NCI-H1436 treated with DMSO at 0.1 percent for 48 hours (cell line): ENCODE measurements around the gene DPP8.
"Not testable (repeated sequence)": the region's sequence is repeated elsewhere in the genome, so short reads cannot be mapped to it uniquely, and the experiment has no call there.

Source experiments
- DNase-seq: peaks from one replicate; lab custom pipeline; 2025; lab: John Stamatoyannopoulos, UW

The DPP8 gene

DNA sequence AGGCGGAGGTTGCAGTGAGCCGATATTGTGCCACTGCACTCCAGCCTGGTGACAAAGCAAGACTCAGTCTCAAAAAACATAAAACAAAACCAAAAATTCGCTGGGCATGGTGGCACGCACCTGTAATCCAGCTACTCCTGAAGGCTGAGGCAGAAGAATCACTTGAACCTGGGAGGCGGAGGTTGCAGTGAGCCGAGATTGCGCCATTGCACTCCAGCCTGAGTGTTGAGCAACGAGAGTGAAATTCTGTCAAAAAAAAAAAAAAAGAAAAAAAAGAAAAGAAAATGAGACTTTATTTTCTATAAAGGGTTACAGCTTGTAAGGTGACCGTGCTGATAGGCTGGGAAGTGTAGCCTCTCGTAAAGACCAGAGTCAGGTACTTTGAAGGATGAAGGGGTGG lies 6.7 kb upstream of the DPP8 start:
- DNase-seq = no peak

DNA sequence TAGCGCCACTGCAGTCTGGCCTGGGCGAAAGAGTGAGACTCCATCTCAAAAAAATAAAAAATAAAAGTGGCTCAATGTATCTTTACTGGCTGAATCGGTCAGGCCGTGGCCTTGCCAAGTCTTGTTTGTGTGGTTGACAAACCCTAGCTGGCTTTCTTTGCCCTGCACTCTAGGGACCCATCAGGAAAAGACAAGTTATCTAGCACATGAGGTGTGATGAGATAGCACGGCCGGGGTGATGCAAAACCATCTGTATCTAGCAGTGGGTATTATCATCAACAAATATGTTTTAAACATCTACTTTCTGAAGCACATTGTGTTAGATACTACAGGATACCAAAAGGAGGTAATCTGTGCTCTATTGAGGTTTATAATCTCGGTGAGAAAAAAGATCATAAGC lies 3.9 kb upstream of the DPP8 start:
- no peak for DNase-seq

DNA sequence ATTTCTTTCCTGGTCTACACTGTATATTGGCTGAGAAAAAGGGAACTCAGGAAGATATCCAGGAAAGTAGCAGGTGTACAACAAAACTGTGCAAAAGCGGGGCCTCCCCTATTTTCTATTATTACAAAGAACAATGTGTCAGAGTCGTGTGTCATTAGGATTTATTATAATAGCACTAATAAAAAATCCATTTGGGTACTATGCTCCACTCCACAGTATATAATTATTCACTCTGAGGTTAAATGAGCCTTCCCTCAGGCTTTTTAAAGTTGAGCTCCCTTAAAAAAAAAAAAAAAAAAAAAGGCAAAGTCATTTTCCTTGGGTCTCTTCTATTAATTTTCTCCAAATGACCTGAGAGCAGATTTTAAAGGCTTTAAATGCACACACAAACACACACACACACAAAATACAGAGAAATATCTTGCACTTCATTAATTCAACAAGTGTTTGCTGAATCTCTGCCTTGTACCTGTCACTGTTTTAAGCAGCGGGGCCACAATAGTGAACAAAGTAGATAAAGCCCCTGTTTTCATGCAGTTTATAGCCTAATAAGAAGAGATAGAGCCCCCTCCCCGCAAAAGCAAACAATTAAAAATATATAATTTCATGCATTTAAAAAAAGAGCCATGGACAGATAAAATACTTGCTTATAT lies 1.3 kb upstream of the DPP8 start:
- no peak for DNase-seq

DNA sequence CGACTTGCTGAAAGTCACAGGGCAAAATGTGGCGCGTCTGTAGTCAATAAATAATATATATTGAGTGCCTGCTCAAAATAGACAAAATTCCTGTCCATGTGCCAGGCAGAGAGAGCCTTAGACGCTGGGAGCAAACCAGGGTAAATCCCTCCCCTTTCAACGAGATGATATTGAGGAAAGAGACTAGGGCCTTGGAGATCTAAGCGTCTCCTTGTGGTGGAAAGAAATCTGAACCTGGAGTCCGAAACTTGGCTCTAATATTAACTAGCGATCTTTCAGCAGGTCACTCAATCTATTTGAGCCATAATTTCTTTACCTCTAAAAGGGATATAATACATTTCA lies 348 bp upstream of the DPP8 start:
- DNase-seq = no peak

DNA sequence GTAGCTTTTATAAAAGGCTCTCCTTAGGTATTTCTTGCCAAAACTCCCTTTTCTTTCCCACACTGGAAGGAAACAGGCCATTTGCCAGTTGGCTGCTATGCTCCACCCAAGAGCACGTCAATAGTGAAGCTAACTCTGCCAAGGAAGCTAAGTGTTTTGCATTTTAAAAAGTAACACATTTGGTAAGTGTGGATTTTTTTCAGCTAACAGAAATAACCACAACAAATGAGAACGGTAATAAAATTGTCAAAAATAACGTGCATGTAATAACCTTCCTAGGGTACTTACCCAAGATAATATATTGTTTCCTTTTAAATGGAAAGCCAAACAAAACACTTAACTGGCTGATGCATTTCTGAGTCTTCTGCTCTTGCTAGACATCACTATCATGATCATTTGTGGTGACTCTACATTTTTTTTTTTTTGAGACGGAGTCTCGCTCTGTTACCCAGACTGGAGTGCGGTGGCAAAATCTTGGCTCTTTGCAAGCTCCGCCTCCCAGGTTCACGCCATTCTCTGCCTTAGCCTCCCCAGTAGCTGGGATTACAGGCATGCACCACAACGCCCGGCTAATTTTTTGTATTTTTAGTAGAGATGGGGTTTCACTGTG lies 4.6 kb downstream of the DPP8 start:
- no peak for DNase-seq

DNA sequence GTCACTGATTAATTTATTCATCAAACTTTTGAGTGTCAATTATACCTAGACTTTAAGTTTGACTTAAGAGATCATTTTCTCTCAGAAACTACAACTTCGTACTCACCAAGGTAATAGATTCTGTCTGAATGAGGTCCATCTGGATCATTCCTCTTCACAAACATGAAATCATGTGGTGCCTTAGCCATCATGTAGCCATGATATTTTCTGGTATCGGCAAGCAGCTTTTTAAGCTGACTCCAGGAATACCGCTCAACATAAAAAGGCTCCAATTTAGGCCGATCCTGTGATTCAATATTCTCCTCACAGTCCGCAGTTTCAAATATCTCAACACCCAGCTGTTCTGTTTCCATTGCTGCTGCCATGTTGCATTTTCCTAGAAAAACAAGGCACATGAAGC lies 5.3 kb downstream of the DPP8 start:
- DNase-seq = no peak

DNA sequence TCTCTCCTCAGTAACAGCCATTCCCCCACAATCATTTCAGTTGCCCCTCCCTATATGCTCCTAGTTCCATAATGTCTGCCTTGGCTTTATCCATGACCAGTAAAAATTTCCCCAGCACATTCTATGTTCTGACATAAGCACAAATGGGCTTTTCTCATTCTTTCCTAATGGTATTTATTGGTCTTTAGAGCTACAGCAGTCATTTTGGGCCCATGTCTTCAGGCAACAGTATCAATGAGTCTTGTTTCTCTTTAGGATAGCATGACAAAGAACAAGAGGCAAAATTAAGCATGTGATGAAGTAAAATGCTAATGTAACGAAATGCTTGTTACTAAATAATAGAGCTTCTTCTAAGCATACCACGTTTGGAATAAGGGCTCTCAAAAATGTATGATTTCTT lies 8.2 kb downstream of the DPP8 start:
- DNase-seq = no peak

DNA sequence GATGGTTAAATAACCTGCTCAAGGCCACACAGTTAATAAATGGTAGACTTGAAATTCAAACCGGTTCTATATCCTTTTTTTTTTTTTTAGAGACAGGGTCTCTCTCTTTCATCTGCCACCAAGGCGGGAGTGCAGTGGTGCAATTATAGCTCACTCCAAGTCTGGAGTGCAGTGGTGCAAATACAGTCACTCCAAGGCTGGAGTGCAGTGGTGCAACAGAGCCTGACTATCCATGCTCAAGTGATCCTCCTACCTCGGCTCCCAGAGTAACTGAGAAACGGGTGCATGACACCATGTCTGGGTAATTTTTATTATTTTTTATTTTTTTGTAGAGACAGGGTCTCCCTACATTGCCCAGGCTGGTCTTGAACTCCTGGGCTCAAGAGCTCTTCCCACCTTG lies 23.4 kb downstream of the DPP8 start:
- no peak for DNase-seq

DNA sequence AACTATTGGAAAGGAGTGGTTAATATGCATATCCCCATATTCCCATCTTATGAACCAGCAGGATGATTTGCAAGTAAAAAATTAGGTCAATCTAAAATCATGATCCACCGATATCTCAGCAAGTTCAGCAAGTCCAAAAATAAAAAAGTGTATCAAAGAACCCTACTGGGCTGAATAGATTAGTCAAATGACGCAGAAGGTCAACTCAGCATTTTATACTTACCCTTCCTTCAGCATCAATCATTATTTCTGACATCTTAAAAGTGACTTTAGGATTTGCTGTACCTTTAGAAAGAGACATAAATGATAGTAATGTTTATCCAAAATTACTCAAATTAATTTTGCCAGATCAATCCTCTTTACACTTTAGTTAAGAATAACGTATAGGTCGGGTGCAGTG lies 32.6 kb downstream of the DPP8 start:
- DNase-seq = no peak

DNA sequence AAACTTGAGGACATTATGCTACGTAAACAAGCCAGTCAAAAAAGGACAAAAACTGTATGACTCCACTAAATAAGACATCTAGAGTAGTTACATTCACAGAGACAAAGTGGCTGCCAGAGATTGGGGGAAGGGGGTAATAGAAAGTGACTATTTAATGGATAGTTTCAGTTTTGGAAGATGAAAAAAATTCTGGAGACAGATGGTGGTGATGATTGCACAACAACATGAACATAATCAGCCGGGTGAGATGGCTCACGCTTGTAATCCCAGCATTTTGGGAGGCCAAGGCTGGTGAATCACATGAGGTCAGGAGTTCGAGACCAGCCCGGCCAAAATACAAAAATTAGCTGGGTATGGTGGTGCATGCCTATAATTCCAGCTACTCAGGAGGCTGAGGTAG lies 40.6 kb downstream of the DPP8 start:
- no peak for DNase-seq

DNA sequence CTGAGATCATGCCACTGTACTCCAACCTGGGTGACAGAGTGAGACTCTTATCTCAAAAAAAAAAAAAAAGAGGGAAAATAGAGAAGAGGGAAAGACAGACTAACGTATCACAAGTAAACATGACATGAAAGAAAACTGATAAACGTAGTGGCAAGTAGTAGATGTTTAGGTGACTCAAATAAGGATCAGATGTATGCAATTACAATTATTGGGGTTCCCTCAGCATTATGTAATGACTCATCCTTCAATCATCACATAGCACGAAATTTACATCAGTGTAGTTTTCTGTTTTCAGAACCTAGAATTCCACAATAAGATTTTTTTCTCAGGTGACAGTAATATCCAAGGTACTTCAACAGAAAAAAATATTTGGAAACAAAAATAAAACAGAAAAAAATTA lies 46.6 kb downstream of the DPP8 start:
- DNase-seq = no peak

DNA sequence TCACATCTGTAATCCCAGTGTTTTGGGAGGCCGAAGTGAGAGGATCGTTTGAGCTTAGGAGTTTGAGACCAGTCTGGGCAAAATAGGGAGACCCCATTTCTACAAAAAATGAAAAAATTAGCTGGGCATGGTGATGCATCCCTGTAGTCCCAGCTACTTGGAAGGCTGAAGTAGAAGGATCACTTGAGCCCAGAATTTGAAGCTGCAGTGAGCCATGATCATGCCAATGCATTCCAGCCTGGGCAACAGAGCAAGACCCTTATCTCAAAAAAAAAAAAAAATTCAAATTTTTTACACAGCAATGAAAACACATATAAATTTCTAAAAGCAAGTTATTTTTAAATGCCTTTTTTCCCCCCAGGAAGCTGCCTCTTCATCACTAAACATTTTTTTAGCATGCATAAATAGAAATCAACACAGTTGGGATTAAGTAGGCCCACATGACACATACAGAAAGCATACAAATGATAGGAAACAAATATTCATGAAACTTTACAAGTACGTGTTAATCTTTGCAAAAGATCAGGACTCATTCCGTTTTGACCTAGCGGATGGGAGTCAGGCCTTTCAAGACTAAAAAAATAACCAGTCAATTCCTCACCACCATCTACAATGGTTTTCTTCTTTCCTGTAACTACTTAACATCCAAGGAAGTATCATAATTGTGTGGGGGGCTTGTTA lies 49.1 kb downstream of the DPP8 start:
- no peak for DNase-seq

DNA sequence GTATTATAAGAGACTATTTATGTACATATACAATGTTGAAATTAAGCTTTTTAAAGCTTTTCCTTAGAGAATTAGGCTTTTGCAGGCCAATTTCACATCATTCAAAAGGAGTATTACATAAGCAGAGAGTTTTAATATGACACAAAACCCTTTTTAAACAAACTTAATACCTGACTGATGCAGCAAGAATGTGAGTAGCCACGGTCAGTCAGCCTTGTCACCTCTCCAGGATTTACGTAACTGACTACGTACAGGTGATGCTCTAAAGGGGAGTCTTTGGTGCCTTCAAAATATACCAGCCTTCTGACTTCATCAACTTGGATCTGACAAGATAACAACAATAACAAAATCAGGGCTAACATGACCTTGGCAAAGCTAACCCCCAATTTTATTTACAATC lies 50.6 kb downstream of the DPP8 start:
- DNase-seq = no peak

DNA sequence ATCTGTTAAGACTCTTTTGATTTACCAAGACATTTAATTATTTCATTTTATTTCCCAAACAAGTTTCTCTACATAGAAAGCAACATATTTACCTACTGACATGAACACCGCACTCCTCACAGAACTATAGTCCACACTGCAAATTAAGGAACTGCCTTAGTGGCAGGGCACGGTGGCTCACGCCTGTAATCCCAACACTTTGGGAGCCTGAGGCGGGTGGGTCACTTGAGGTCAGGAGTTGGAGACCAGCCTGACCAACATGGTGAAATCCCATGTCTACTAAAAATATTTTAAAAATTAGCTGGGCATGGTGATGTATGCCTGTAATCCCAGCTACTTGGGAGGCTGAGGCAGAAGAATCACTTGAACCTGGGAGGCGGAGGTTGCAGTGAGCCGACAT lies 54.4 kb downstream of the DPP8 start:
- not testable (repeated sequence) for DNase-seq

DNA sequence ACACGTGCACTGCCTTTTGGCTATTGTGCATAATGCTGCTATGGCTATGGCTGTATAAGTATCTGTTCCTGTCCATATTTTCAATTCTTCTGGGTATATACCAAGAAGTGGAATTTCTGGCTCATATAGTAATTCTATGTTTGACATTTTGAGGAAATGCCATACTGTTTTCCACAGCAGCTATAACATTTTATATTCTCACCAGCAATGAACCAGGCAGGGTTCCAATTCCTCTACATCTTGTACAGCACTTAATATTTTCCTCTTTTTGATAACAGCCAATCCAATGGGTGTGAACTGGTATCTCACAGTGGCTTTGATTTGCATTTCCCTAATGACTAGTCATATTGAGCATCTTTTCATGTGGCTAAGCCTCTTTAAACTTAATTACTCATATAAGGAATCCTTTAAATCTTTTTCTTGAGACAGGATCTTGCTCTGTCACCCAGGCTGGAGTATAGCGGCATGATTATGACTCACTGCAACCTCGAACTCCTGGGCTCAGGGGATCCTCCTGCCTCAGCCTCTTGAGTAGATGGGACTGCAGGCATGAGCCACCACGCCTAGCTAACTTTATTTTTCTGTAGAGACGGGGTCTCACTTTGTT lies 56.6 kb downstream of the DPP8 start:
- no peak for DNase-seq

DNA sequence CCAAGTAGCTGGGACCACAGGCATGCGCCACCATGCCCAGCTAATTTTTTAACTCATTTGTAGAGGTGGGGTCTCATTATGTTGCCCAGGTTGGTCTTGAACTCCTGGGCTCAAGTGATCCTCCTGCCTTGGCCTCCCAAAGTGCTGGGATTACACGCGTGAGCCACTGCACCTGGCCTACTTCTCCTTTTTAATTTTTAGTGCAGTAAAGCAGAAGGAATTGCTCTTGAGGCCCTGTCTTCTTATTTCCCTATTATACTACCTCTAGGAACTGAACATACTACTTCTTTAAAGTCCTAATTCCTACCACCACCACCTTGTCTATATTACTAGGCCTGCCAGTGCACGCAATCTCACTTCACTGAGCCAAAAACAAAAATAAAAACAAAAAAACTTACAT lies 62.2 kb downstream of the DPP8 start:
- DNase-seq = not testable (repeated sequence)

DNA sequence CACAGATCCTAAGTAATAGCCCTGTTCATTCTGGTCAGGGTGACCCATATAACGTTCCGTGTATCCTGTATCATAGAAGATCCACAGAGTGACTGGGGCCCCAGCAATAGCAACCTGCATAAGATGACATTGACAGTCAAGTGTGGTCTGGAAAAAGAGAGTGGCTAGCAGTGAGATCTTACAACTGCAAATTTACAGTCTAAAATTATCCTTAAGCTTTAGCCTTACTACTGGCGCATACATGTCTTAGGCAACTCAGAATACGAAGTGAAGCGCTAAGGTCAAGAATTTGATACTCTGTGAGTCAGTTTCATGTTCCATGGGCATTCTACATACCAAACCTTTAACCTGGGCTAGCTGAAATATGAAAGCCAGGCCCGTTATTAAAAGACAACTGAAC lies 65.5 kb downstream of the DPP8 start:
- DNase-seq = no peak

DNA sequence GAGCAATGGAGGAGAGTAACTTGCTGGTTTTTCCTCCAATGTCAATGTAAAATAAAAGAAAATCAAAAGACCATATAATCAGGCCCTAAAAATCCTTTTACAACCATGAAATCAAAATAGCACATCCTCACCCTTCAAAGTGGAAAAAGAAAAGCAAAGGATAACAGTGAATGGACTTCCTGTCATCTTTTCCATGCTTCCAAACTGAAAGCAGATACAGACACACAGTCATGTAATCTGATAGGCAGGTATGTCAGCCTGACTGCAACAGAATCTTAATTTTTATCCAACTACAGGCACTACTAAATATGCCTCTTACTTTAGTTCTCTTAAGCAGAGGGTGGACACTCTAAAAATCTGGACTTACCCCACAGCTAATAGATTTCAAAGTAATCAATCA lies 66.9 kb downstream of the DPP8 start:
- DNase-seq = no peak

DNA sequence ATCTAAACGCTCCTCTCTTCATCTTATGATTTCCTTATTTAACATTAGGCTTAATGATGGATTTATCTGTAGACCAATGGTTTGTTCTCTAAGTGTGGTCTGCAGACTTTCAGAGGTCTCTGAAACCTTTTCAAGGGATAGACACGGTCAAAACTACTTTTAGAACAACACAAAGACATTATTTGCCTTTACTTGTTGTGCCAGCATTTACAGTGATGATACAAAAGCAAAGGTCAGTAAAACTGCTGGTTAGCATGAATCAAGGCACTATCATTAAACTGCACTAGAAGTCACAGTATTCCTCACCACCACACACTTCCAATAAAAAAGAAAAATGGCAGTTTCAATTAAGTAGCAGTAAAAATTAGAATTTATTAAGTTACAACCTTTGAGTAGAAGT lies 70.3 kb downstream of the DPP8 start:
- no peak for DNase-seq

DNA sequence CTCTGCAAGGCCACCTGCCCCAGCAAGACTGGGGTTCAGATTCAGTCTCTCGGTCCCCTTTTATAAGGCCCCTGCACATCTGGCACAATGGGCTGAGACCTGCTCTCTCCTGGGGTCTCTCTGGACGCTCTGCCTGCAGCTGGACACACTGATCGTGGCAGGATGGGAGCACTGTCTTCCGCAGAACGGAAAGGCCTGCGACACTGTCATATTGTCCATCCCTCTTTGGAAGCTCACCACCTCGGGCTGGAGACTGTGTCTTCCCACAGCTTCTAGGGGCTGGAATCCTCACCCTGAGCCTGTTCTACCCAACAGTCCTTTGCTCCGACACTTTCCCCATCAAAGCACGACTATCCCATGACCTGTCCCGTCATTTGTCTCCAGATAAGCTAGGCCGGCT lies 83.3 kb downstream of the DPP8 start:
- no peak for DNase-seq

DNA sequence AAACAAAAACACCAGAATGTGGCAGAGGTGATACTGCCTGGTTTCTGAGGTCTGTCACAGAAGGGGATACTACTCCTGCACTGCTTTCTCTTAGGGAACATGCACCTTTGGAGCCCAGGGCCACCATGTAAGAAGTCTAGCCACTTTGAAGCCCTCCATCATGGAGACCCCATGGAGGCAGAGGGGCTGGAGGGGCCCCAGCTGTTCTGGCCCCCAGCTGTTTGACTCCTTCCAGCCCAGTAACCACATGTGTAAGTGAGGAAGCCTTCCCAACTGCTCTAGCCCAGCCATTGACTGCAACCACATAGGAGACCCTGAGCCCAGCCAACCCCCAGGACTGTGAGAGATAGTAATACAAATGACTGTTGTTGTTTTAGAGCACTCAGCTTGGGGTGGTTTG lies 85.8 kb downstream of the DPP8 start:
- no peak for DNase-seq

DNA sequence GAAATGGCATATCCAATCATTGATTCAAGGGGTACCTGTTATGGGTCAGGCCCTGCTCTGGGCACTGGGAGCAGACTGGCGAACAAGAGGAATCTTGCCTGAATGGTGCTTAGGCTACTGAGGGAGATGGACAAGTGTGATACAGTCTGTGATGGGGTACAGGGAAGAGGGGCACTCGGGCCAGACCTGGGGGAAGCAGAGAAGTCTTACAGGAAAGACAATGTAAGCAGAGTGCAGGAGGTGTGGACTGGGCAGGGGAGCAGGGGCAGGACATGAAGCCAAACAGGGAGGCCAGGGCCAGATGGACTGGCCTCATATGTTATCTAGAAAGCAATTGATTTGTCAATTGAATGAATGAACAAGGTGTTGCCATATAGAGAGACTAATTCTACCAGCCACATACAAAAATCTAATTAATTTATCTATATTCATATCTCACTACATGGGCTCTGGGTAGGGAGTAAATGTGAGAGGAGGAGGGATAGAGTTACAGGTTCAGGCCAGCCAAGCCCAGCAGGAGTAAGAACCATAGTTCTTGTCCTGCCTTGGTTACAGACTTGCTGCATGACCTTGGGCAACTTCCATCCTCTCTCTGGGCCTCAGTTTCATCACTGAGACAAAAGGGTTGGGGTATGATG lies 91.2 kb downstream of the DPP8 start:
- no peak for DNase-seq

DNA sequence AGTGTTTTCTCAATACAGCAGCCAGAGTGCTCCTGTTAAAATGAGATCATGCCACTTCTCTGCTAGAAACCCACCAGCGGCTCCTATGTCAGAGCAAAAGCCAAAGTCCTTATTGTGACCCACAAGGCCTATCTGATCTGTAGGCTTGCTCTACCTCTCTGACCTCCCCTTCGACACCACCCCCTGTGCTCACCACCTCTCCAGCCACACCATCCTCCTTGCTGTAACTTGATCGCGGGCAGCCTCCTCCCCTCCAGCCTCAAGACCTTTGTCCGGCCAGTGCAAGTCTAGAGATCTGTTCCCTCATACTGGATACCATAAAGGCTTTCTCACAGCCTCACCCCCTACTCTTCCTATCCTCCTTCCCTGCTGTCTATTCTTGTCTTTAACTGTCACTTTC lies 92.8 kb downstream of the DPP8 start:
- no peak for DNase-seq
